Endothelial cell of umbilical vein (primary cell): ENCODE results near the gene SMAD5. TPM values are rescaled to one million over a fixed set of nuclear protein-coding genes. Genes with fewer than 3 reads are reported as not detected.

Source experiments
- BruUV-seq: library from RNA; stranded (reverse); fragments of 400-500 nt; replicated peaks from 2 replicates; lab custom pipeline; 2021; lab: Mats Ljungman, UMichigan
- CTCF ChIA-PET: fragments of 300-600, 350-600 bp; sonication (Branson Sonifier 250); formaldehyde crosslinking; loops from one replicate; lab custom pipeline; 2021; ENCODE audit warnings: antibody characterized with exemption, inconsistent platforms; lab: Charles Lee
- POLR2A ChIA-PET: fragments of 300-600, 350-600 bp; sonication (Branson Sonifier 250); formaldehyde crosslinking; loops from one replicate; lab custom pipeline; 2021; ENCODE audit warnings: antibody characterized with exemption, inconsistent platforms; lab: Charles Lee
- DNase-seq: peaks from one replicate; pipeline ENCODE4 v3.0.0-alpha.2; 2011; ENCODE audit warnings: low read depth, low spot score
- FAIRE-seq: peaks from 2 replicates; lab custom pipeline; 2011; peaks lifted over from hg19 to GRCh38; lab: Jason Lieb, UNC
- H2AFZ ChIP-seq: 2 replicates; pipeline ENCODE4 v1.6.0; 2012; ENCODE audit warnings: low read depth, low read length, control low read depth, inconsistent platforms
- H3K27ac ChIP-seq: 2 replicates; pipeline ENCODE4 v1.5.1; 2011; ENCODE audit warnings: low read depth, mild to moderate bottlenecking, control low read depth, low read length, moderate library complexity; ENCODE audit not compliant: insufficient read depth
- H3K27me3 ChIP-seq, 2 experiments: 2 replicates each; pipeline versions ENCODE4 v1.6.0 to v1.6.1; 2011; ENCODE audit warnings: low read length in 2 of 2, mixed read lengths in 1 of 2; ENCODE audit not compliant: control insufficient read depth in 2 of 2, insufficient read depth in 2 of 2
- H3K36me3 ChIP-seq, 2 experiments: 2 replicates in 1 of 2; 3 replicates in 1 of 2; pipeline ENCODE4 v1.5.1; 2011; ENCODE audit warnings: low read length in 2 of 2, mild to moderate bottlenecking in 1 of 2, moderate library complexity in 1 of 2; ENCODE audit not compliant: control insufficient read depth in 2 of 2, insufficient read depth in 2 of 2; ENCODE audit errors: extremely low read depth in 1 of 2
- H3K4me1 ChIP-seq: 3 replicates; pipeline ENCODE4 v1.5.1; 2011; ENCODE audit warnings: mild to moderate bottlenecking, low read length; ENCODE audit not compliant: control insufficient read depth, insufficient read depth; ENCODE audit errors: extremely low read depth
- H3K4me2 ChIP-seq: 2 replicates; pipeline ENCODE4 v1.6.1; 2011; ENCODE audit warnings: low read length, control low read depth, mixed read lengths; ENCODE audit not compliant: insufficient read depth
- H3K4me3 ChIP-seq, 3 experiments: fragments of 200-600 bp in 1 of 3; sonication (generic), shearing (Covaris generic) in 1 of 3; replicated peaks in 1 of 3; 2 replicates each; pipeline ENCODE4 v1.5.1; 2011 to 2016; ENCODE audit warnings: control low read depth in 3 of 3, low read length in 3 of 3, mild to moderate bottlenecking in 2 of 3, inconsistent platforms in 1 of 3, low read depth in 1 of 3, moderate library complexity in 1 of 3; ENCODE audit not compliant: insufficient read depth in 1 of 3
- H3K79me2 ChIP-seq: 2 replicates; pipeline ENCODE4 v1.6.0; 2012; ENCODE audit warnings: low read length, inconsistent platforms; ENCODE audit not compliant: control insufficient read depth, insufficient read depth
- H3K9ac ChIP-seq: replicated peaks from 2 replicates; pipeline ENCODE3; 2011; ENCODE audit warnings: low read length, control low read depth; ENCODE audit not compliant: insufficient read depth; ENCODE audit errors: extremely low read depth
- H3K9me1 ChIP-seq: replicated peaks from 3 replicates; pipeline ENCODE4 v1.6.0; 2011; ENCODE audit warnings: mild to moderate bottlenecking, low read length; ENCODE audit not compliant: control insufficient read depth, insufficient read depth; ENCODE audit errors: extremely low read depth
- H3K9me3 ChIP-seq: replicated peaks from 2 replicates; pipeline ENCODE4 v1.5.1; 2012; ENCODE audit warnings: low read length, inconsistent platforms; ENCODE audit not compliant: control insufficient read depth, insufficient read depth
- H4K20me1 ChIP-seq: replicated peaks from 2 replicates; pipeline ENCODE3; 2011; ENCODE audit warnings: mild to moderate bottlenecking, low read length; ENCODE audit not compliant: control insufficient read depth, insufficient read depth; ENCODE audit errors: extremely low read depth
- CTCF ChIP-seq, 2 donors: IDR thresholded peaks; 1 replicate in 1 of 2; 2 replicates in 1 of 2; pipeline ENCODE4 v1.5.1; 2011; ENCODE audit warnings: low read length in 2 of 2, mild to moderate bottlenecking in 2 of 2, moderate library complexity in 2 of 2, control low read depth in 1 of 2, inconsistent platforms in 1 of 2, low read depth in 1 of 2; ENCODE audit not compliant: insufficient read depth in 1 of 2; ENCODE audit errors: extremely low read depth in 1 of 2
- EZH2 ChIP-seq: IDR thresholded peaks from 2 replicates; pipeline ENCODE4 v1.6.1; 2012; ENCODE audit warnings: borderline replicate concordance, low read depth, mild to moderate bottlenecking, moderate library complexity, low read length, inconsistent platforms; ENCODE audit not compliant: severe bottlenecking
- GATA2 ChIP-seq: IDR thresholded peaks from 2 replicates; pipeline ENCODE4 v1.7.0; 2011; ENCODE audit warnings: low read depth, mild to moderate bottlenecking, moderate library complexity, mixed read lengths, low read length; ENCODE audit not compliant: insufficient read length, insufficient read depth
- JUN ChIP-seq: IDR thresholded peaks from 2 replicates; pipeline ENCODE4 v1.6.1; 2011; ENCODE audit warnings: borderline replicate concordance, low read depth; ENCODE audit not compliant: insufficient read length, insufficient read depth
- MAX ChIP-seq: IDR thresholded peaks from 2 replicates; pipeline ENCODE4 v1.6.1; 2011; ENCODE audit not compliant: insufficient read depth, insufficient read length
- MYC ChIP-seq: IDR thresholded peaks from one replicate; pipeline ENCODE4 v1.6.1; 2011; ENCODE audit warnings: mild to moderate bottlenecking, low read depth, low read length
- POLR2A ChIP-seq: IDR thresholded peaks from 2 replicates; pipeline ENCODE4 v1.6.1; 2012; ENCODE audit warnings: low read depth, mild to moderate bottlenecking, control low read depth, low read length
- POLR2AphosphoS5 ChIP-seq: IDR thresholded peaks from 2 replicates; pipeline ENCODE4 v1.6.1; 2012; ENCODE audit warnings: low read depth, mild to moderate bottlenecking, control low read depth, low read length, moderate library complexity; ENCODE audit not compliant: insufficient read depth
- dilution Hi-C: fragments of 300-500 bp; cut with MboI; formaldehyde crosslinking; loops from one replicate; pipeline ENCODE4 v1.15.0; 2019; ENCODE audit warnings: low sequenced_read_pairs; ENCODE audit not compliant: extremely low pct_ligation_motif_present
- intact Hi-C: fragments of 100-400 bp; cut with micrococcal nuclease; formaldehyde crosslinking; loops from one replicate; pipeline ENCODE4 v1.10.0; 2022
- polyA plus RNA-seq, 4 experiments: library from polyadenylated mRNA; depleted of rRNA in 3 of 4; stranded (reverse) in 3 of 4; unstranded in 1 of 4; fragments of >200 nt; gene quantifications; 2 replicates each; pipeline versions ENCODE4 v1.2.1 to v1.2.3, GENCODE V29; 2011 to 2012; ENCODE audit warnings: missing spikeins in 1 of 4
- total RNA-seq: library from RNA; stranded (reverse); gene quantifications from 2 replicates; pipeline ENCODE4 v1.2.3, GENCODE V29; 2021

SMAD5 gene
- total and polyA plus RNA-seq, 2 donors (not counting 3 experiments of a cell fraction or from before 2014, with no cell fraction given): 26.0 to 66.0 TPM

- intact Hi-C loops (loop anchor here (1.0 to 2.0 kb wide), 4 partner anchors 93 to 287 kb away; no protein-coding TSS in a partner anchor), dilution Hi-C loops (no loop called here)
- Histone ChIP-seq H3K4me2 (no peak overlapping the region), H3K9ac (no peak overlapping the region), H3K4me1 (no peaks in the 10 kb centered on the region), H3K4me3 (no peak overlapping the region), H2AFZ (no peak overlapping the region), H3K9me3 (no peaks in the 10 kb centered on the region), H4K20me1 (peaks cover 4% of the 10 kb centered on the region), H3K36me3 (peaks cover 5 to 10% of the 10 kb centered on the region in 2 experiments), H3K9me1 (no peaks in the 10 kb centered on the region), H3K27me3 (no peaks in the 10 kb centered on the region), H3K27ac (no peak overlapping the region), H3K79me2 (peaks cover 14% of the 10 kb centered on the region)
- DNase-seq: peak; percentile 57
- POLR2A ChIA-PET: no interaction called here
- CTCF ChIA-PET: interaction anchor here (0.8 to 1.3 kb wide), 3 partner anchors 73 to 229 kb away, joined by 3 to 5 read pairs (median 3); no protein-coding TSS in a partner anchor
- peak; percentile 80 for FAIRE-seq
- TF ChIP-seq CTCF (IDR thresholded peaks at IDR 0.05; ENCODE audit: extremely low read depth in 1 of 2, insufficient read depth in 1 of 2, low read depth in 1 of 2, low read length in 2 of 2) (peak; percentile 38 to 54), EZH2 (no peak)
- no TSS peak for BruUV-seq
Measured at GRCh38 chr5:136174021-136174659, 41.5 kb downstream of the SMAD5 start.

- no peaks in the 10 kb centered on the region for H3K9me3 ChIP-seq
- H3K36me3 ChIP-seq: peaks cover 2 to 4% of the 10 kb centered on the region in 2 experiments
- DNase-seq (no peak), FAIRE-seq (no peak)
- no peaks in the 10 kb centered on the region for H3K79me2 ChIP-seq
- no TSS peak for BruUV-seq
- H3K9me1 ChIP-seq: no peaks in the 10 kb centered on the region
- no peak overlapping the region for H3K4me3 ChIP-seq
- no peak for TF ChIP-seq POLR2A
- TF ChIP-seq MAX: no peak
- TF ChIP-seq GATA2: no peak
- TF ChIP-seq CTCF (IDR thresholded peaks at IDR 0.05; ENCODE audit: extremely low read depth in 1 of 2, insufficient read depth in 1 of 2, low read depth in 1 of 2, low read length in 2 of 2): no peak
- no peak for TF ChIP-seq JUN
- no peak for TF ChIP-seq POLR2AphosphoS5
- no peak for TF ChIP-seq EZH2
- no peak for TF ChIP-seq MYC
- CTCF ChIA-PET: interaction anchor here (1.5 kb wide), 1 partner anchor 205 kb away, joined by 4 read pairs; no protein-coding TSS in a partner anchor
- no peaks in the 10 kb centered on the region for H3K4me1 ChIP-seq
- H3K27ac ChIP-seq: no peak overlapping the region
- POLR2A ChIA-PET: no interaction called here
- intact Hi-C loops (no loop called here), dilution Hi-C loops (no loop called here)
- no peak overlapping the region for H3K4me2 ChIP-seq
- no peaks in the 10 kb centered on the region for H3K27me3 ChIP-seq
- H2AFZ ChIP-seq: no peak overlapping the region
- no peak overlapping the region for H3K9ac ChIP-seq
- H4K20me1 ChIP-seq: no peaks in the 10 kb centered on the region
Measured at GRCh38 chr5:136182618-136183017, 50.0 kb downstream of the SMAD5 start.
